NCI-H345 treated with DMSO at 0.1 percent for 48 hours (cell line): ENCODE results near the gene SIGLEC5.

ENCODE experiments used
- DNase-seq: peaks from one replicate; lab custom pipeline; 2025; ENCODE audit not compliant: unreplicated experiment; lab: John Stamatoyannopoulos, UW

SIGLEC5 gene

DNA sequence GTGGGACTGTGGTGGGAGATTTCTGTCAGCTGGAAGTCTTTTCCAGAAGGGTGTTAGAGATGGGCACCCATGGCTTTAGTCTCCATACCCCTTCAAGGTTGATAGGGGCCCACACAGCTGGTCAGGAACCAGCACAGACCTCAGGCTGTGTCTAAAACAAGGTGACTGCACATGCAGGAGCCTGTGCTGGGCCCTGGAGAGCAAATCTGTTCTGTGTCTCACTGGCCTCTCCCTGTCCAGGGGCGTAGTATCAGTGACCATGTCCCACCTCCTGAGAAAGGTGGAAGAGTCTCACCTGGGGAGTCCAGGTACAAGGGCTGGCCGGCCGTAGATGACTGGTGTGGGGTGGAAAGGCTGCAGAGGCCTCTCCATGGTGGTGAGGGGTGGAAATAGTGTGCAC is 39.8 kb downstream of the SIGLEC5 start:
- no peak for DNase-seq

DNA sequence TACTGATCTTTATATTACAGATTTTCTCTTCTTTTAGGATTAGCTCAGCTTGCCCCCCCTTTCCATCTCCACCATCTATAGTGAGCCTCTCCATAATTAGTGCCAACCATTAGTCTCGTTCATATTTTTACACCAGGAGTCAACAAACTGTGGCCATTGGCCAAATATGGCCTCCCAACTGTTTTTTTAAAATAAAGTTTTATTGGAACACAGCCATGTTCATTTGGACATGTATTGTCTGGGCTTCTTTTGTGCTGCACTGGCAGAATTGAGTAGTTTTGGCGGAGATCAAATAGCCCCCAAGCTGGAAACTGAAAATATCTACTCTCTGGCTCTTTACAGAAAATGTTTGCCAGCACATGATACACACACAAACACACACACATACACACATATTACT is 40.7 kb downstream of the SIGLEC5 start:
- no peak for DNase-seq

- no peak for DNase-seq
Observed at GRCh38 chr19:51587264-51588191, 42.7 kb downstream of the SIGLEC5 start.

DNA sequence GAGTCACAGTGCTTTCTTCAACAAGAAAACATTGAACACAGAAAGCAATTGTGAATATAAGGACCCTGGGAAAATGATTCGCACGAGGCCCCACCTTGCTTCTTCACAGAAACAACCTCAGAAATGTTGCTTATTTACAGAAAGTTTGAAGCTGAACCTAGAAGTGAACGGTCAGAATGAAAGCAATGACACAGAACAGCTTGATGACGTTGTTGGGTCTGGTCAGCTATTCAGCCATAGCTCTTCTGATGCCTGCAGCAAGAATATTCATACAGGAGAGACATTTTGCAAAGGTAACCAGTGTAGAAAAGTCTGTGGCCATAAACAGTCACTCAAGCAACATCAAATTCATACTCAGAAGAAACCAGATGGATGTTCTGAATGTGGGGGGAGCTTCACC is 43.4 kb downstream of the SIGLEC5 start:
- no peak for DNase-seq

DNA sequence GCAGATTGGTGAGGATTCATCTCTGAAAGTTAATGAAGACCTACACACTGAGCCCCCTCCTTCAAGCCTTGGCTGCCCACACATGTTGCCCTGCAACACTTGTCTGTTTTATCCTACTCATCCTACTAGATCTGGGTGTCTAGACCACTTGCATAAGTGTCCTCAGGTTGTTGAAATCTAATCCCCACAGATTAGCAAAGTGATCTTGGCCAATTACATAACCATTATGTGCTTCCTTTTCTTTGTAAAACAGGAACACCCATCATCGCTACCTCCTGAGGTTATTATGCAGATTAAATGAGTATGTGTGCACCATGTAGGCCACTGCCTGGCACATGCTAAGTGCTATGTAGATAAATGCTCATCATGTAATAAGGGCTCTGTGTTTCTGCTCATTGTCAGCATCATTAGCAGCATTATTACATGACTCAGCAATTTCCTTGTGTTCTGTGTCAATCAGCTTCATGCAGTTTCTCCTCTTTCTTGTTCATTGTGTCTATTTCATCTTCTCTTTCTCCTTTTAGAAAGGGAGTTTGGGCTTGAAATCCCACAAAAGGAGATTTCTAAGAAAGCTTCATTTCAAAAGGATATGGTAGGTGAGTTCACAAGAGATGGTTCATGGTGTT is 44.0 kb downstream of the SIGLEC5 start:
- DNase-seq, result no peak

DNA sequence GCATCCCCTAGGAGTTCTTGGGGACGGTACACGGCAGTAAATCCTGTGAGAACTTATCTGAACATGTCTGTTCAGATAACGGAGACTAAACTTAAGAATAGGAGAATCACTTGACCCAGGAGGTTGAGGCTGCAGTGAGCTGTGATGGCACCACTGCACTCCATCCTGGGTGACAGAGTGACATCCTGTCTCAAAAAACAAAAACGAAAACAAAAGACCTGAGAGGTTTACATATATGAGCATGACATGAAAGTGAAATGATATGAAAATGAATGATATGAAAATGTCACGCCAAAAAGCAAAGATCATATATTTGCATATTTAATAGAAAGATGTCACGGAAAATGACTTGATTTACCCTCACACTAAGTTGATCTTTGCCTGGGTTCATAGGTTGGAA is 53.4 kb downstream of the SIGLEC5 start:
- no peak for DNase-seq

DNA sequence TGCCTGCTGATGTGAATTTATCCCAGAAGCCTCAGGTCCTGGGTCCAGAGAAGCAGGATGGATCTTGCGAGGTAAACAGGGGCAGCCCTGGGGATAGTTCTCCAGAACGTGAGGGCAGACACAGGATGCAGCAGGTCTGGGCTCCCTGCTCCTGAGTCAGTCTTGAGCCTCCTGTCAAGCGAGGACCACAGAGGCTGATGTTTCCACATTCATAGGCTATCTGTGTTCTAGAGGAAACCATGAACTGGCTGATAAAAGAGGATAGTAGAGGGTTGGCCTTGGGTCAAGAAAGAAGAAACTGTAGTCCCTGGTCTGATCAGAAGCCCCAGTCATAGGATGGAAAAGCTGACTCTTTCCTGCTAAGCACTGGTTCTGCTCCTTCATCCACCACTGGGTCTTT is 56.9 kb downstream of the SIGLEC5 start:
- DNase-seq, result no peak

- no peak for DNase-seq
Observed at GRCh38 chr19:51572908-51573307, 57.3 kb downstream of the SIGLEC5 start.

GRCh38 chr19:51572410-51572809 is 57.8 kb downstream of the SIGLEC5 start:
- no peak for DNase-seq

DNA sequence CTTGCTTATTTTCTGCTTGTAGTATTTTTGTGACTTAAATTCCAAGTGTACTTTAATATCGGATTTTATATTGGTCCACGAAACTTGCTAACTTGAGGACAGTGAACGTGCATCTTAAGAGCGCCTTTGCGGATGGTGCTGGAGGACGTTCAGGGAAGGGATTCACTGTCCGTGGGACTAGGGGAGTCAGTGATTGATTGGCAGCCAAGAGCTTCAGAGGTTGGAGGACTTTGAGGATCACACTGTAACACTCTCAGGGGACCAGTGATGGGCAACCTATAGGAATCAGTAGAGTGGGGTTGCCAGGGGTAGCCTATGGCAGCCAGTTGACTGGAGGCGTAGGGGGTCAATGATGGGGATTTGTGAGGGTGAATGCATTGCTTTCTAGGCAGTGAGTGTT is 58.6 kb downstream of the SIGLEC5 start:
- no peak for DNase-seq

- no peak for DNase-seq
Observed at GRCh38 chr19:51570962-51571575, 59.1 kb downstream of the SIGLEC5 start, which contains the start of gene ZNF175. TSS of gene ZNF175 (plus strand) at chr19:51571283. CDS start at chr19:51573330, 2,047 bp downstream.

DNA sequence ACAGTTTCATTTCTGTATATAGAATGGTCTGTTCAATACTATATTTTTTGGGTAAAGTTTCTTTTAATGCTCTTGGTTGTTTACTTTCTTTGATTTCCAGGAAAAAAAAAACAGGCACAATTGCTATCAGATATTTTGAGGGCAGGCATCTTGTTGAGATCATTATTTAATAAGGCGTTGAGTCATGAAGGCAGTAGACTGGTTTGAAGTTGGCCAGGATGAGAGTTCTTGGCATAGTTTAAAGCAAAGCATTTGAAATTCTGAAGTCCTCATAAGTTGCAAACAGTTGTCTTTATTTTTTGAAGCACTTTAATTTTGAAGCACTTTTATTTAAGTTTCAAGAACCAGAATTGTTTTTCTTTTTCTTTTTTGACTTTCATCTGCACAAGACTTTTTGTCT is 61.7 kb downstream of the SIGLEC5 start:
- no peak for DNase-seq

DNA sequence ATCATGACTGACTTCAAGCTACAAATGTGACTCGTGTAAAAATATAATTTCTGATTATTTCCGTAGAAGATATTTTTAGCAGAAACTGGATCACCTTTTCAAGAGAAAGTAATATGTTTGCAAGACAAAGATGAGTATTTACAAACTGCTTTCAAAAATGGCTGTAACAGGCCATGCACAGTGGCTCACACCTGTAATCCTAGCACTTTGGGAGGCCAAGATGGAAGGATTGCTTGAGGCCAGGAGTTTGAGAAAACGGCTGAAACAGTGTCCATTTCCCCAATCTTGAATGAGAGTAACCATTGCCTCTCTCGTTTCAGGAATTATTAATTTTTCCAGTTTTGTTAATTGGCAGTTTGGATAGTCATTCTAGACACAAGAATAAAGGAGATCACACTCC is 62.6 kb downstream of the SIGLEC5 start:
- no peak for DNase-seq

GRCh38 chr19:51566489-51567100 is 63.6 kb downstream of the SIGLEC5 start:
- DNase-seq, result no peak

GRCh38 chr19:51565583-51565982 is 64.6 kb downstream of the SIGLEC5 start:
- DNase-seq, result no peak

DNA sequence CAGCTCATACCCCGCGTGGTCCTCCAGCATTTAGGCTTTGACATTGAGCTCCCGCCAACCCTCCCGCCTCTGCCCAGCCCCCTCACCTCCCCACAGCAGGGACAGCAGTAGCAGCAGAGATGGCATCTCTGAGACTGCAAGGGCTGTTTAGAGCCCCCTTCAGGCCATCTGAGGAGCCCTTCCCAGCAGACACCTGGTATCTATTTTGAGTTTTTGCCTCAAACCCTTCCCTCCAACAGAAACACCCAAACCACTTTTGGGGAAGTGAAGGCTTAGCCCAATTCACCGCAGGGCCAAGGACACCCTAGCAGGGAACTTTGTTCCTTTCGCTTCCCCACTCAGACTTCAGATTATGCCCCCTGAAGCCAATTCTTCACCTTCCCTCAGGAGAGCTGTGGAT is 65.4 kb downstream of the SIGLEC5 start:
- no peak for DNase-seq
